OCI-LY1 (cell line): Measurements from ENCODE around the gene CCDC146.

Experiments
- H2AFZ ChIP-seq: fragments of 200-600 bp; sonication (generic), shearing (Covaris generic); 2 replicates; pipeline ENCODE4 v1.6.0; 2014; ENCODE audit warnings: antibody characterized with exemption, mild to moderate bottlenecking, low read length
- H3F3A ChIP-seq: fragments of 200-600 bp; sonication (generic), shearing (Covaris generic); 2 replicates; pipeline ENCODE4 v1.6.0; 2014; ENCODE audit warnings: mild to moderate bottlenecking, antibody characterized with exemption, low read length, moderate library complexity; ENCODE audit not compliant: insufficient read depth
- H3K27ac ChIP-seq: fragments of 200-600 bp; sonication (generic); 2 replicates; pipeline ENCODE4 v1.5.1; 2014; ENCODE audit warnings: low read length, mixed run types, mild to moderate bottlenecking, low read depth; ENCODE audit not compliant: poor library complexity, severe bottlenecking
- H3K27me3 ChIP-seq: fragments of 200-600 bp; sonication (generic); 2 replicates; pipeline ENCODE4 v1.6.0; 2014; ENCODE audit warnings: antibody characterized with exemption, mild to moderate bottlenecking, low read length, moderate library complexity; ENCODE audit not compliant: insufficient read depth
- H3K36me3 ChIP-seq: fragments of 200-600 bp; sonication (generic); 2 replicates; pipeline ENCODE4 v1.6.1; 2014; ENCODE audit warnings: mild to moderate bottlenecking, antibody characterized with exemption, low read length, moderate library complexity, mixed read lengths; ENCODE audit not compliant: insufficient read depth
- H3K4me1 ChIP-seq: fragments of 200-600 bp; sonication (generic); 2 replicates; pipeline ENCODE4 v1.5.1; 2014; ENCODE audit warnings: mild to moderate bottlenecking, low read length, moderate library complexity; ENCODE audit not compliant: insufficient read depth, severe bottlenecking
- H3K4me2 ChIP-seq: fragments of 200-600 bp; sonication (generic), shearing (Covaris generic); 2 replicates; pipeline ENCODE4 v1.6.1; 2014; ENCODE audit warnings: low read length
- H3K4me3 ChIP-seq: fragments of 200-600 bp; sonication (generic); 2 replicates; pipeline ENCODE4 v1.5.1; 2014; ENCODE audit warnings: low read length, low read depth, mild to moderate bottlenecking, mixed read lengths; ENCODE audit not compliant: poor library complexity, severe bottlenecking
- H3K79me2 ChIP-seq: fragments of 200-600 bp; shearing (Covaris generic); 2 replicates; pipeline ENCODE4 v1.6.1; 2016; ENCODE audit warnings: mixed run types, low read length, mixed read lengths; ENCODE audit not compliant: insufficient read depth
- H3K9ac ChIP-seq: fragments of 200-600 bp; sonication (generic), shearing (Covaris generic); 2 replicates; pipeline ENCODE4 v1.6.1; 2014; ENCODE audit warnings: mild to moderate bottlenecking, low read length, mixed read lengths
- H3K9me2 ChIP-seq: fragments of 200-600 bp; sonication (generic), shearing (Covaris generic); 2 replicates; pipeline ENCODE4 v1.6.1; 2014; ENCODE audit warnings: low read depth, mild to moderate bottlenecking, low read length, mixed read lengths
- H3K9me3 ChIP-seq: fragments of 200-600 bp; shearing (Covaris generic); 2 replicates; pipeline ENCODE4 v1.6.1; 2014; ENCODE audit warnings: low read length, mixed read lengths
- H4K20me1 ChIP-seq: fragments of 200-600 bp; sonication (generic), shearing (Covaris generic); 2 replicates; pipeline ENCODE4 v1.6.0; 2016; ENCODE audit warnings: mild to moderate bottlenecking, low read length; ENCODE audit not compliant: insufficient read depth
- EZH2 ChIP-seq: fragments of 200-600 bp; sonication (generic), shearing (Covaris generic); IDR thresholded peaks from 2 replicates; pipeline ENCODE4 v1.8.0; 2017; ENCODE audit warnings: borderline replicate concordance, mixed run types, mild to moderate bottlenecking, antibody characterized with exemption, low read length, moderate library complexity, mixed read lengths
- TF ChIP-seq, protein P1 (sequence below): fragments of 200-600 bp; sonication (generic), shearing (Covaris generic); IDR thresholded peaks from 2 replicates; pipeline ENCODE4 v1.5.1; 2017; ENCODE audit warnings: mild to moderate bottlenecking, antibody characterized with exemption, low read length, moderate library complexity, mixed read lengths

CCDC146 gene

DNA sequence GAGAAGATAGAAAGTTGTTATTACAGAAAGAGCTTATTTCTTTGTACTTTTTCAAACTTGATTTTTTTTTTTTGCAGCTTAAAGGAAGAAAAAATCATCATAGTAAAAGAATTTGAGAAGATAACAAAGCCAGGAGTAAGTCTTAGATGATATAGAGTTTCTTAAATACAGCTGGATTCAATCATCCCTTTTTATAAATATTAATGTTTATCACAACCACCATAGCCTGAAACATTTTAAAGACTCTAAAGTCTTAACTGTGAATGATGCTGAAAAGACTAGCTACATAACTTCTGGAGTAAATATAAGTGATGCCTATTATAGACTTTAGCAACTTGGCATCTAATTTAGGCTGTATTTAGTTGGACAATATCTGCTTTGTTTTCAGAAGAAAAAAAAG lies 132.0 kb downstream of the CCDC146 start:
- H3K4me2 ChIP-seq = no peak overlapping the region
- TF ChIP-seq, protein P1, sequence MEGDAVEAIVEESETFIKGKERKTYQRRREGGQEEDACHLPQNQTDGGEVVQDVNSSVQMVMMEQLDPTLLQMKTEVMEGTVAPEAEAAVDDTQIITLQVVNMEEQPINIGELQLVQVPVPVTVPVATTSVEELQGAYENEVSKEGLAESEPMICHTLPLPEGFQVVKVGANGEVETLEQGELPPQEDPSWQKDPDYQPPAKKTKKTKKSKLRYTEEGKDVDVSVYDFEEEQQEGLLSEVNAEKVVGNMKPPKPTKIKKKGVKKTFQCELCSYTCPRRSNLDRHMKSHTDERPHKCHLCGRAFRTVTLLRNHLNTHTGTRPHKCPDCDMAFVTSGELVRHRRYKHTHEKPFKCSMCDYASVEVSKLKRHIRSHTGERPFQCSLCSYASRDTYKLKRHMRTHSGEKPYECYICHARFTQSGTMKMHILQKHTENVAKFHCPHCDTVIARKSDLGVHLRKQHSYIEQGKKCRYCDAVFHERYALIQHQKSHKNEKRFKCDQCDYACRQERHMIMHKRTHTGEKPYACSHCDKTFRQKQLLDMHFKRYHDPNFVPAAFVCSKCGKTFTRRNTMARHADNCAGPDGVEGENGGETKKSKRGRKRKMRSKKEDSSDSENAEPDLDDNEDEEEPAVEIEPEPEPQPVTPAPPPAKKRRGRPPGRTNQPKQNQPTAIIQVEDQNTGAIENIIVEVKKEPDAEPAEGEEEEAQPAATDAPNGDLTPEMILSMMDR = no peak
- no peak for TF ChIP-seq EZH2
- H3K27ac ChIP-seq = no peak overlapping the region
- H3K9ac ChIP-seq = no peak overlapping the region
- no peaks in the 10 kb centered on the region for H3K9me3 ChIP-seq
- H3K36me3 ChIP-seq = no peaks in the 10 kb centered on the region
- H2AFZ ChIP-seq = no peak overlapping the region
- no peak overlapping the region for H3K4me3 ChIP-seq
- no peaks in the 10 kb centered on the region for H3K9me2 ChIP-seq
- H3K27me3 ChIP-seq = no peaks in the 10 kb centered on the region
- H3K4me1 ChIP-seq = no peaks in the 10 kb centered on the region
- H4K20me1 ChIP-seq = no peaks in the 10 kb centered on the region
- no peaks in the 10 kb centered on the region for H3K79me2 ChIP-seq
- H3F3A ChIP-seq = no peaks in the 10 kb centered on the region

DNA sequence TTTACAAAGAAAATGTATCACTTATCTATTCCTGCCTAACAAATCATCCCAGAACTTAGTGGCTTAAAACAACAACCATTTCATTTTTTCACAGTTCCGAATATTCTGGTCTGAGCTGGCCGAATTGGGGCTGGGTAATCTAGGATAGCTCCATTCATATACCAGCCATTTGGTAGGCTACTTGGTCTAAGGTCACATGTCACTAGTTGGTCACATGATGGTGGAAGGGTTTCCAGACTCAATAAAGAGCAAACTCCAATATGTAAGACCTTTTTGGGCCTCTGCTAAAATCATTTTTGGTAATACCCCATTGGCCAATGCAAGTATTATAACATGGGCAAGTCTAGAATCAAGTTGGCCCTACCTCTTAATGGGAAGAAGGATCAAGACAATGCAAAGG lies 132.5 kb downstream of the CCDC146 start:
- Histone ChIP-seq H3K4me1 (no peaks in the 10 kb centered on the region), H3K36me3 (no peaks in the 10 kb centered on the region), H3K79me2 (no peaks in the 10 kb centered on the region), H3K9ac (no peak overlapping the region), H3K4me3 (no peak overlapping the region), H3K9me2 (no peaks in the 10 kb centered on the region), H2AFZ (no peak overlapping the region), H3K4me2 (no peak overlapping the region), H3K27ac (no peak overlapping the region), H3F3A (no peaks in the 10 kb centered on the region), H3K9me3 (no peaks in the 10 kb centered on the region), H3K27me3 (no peaks in the 10 kb centered on the region), H4K20me1 (no peaks in the 10 kb centered on the region)
- TF ChIP-seq, protein P1 = no peak
- no peak for TF ChIP-seq EZH2

DNA sequence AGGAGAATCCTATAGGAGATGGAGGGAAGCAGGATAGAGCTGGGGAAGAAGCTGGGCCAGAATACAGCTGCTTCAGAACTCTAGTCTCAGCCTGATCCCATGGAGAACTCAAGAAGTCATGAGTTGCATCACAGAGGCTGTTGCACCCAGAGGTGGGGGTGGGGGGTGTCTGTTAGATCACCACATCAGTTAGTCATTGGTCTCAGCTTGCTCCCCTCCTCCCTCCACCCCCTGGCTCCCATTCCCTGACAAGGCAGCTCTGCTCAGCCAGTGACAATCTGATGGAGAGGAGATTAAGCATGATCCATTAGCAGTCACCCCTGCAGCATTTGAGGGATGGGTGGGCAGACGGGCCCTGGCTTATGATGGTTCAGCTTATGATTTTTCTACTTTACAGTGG lies 135.6 kb downstream of the CCDC146 start:
- TF ChIP-seq EZH2 = no peak
- TF ChIP-seq, protein P1 = no peak
- H3K4me3 ChIP-seq = no peak overlapping the region
- H3K4me2 ChIP-seq = no peak overlapping the region
- no peak overlapping the region for H2AFZ ChIP-seq
- no peaks in the 10 kb centered on the region for H3K36me3 ChIP-seq
- no peaks in the 10 kb centered on the region for H3K9me2 ChIP-seq
- H3K9me3 ChIP-seq = no peaks in the 10 kb centered on the region
- no peaks in the 10 kb centered on the region for H3K27me3 ChIP-seq
- H3K9ac ChIP-seq = no peak overlapping the region
- no peaks in the 10 kb centered on the region for H3F3A ChIP-seq
- H3K4me1 ChIP-seq = no peaks in the 10 kb centered on the region
- H3K27ac ChIP-seq = no peak overlapping the region
- H4K20me1 ChIP-seq = no peaks in the 10 kb centered on the region
- no peaks in the 10 kb centered on the region for H3K79me2 ChIP-seq
